Activated CD8-positive, alpha-beta memory T cell treated with anti-CD3 and anti-CD28 coated beads for 24 hours (primary cell): Measurements from ENCODE around the gene ZNF560.
"Not testable (repeated sequence)": the region's sequence is repeated elsewhere in the genome, so short reads cannot be mapped to it uniquely, and the experiment has no call there.

Experiments
- DNase-seq: peaks from one replicate; pipeline ENCODE4 v3.0.0-alpha.2; 2020

Gene ZNF560

DNA sequence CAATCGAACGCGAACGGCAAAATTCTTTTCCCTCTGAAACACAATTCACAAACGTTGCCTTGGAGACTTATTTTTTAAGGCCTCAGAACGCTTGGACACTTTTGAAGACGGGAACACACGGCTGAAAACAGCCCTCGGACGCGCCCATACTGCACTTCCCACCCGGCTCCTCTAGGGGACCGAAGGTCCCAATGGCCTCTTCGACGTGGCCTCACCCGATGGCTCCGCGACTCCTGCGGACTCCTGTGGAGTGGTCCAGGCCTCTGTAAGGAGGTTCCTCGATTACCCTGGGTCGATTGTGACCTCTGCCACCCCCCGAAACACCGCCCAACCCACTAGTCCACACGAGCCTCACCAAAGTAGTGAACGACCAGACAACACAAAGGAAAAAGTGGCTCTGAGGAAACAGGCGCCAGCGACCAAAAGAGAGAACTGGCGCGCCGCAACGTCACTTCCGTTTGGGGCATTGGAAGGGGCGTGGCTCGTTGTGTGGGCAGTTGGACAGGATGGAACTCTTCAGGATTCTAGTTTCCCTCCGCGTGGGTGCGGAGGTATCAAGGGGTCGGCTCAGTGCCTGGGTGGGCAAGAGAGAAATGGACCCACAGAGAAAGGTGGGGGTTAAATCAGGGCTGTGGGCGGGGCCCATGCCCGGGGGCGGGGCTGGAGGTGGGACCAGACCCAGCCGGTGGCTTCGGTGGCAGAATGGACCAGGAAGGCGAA is at the start of gene ZNF560:
TSS of gene ZNF560 (minus strand) at position 434 of the 720 bp plus-strand sequence. CDS start 23,303 bp downstream, outside the sequence.
- DNase-seq, result no peak

DNA sequence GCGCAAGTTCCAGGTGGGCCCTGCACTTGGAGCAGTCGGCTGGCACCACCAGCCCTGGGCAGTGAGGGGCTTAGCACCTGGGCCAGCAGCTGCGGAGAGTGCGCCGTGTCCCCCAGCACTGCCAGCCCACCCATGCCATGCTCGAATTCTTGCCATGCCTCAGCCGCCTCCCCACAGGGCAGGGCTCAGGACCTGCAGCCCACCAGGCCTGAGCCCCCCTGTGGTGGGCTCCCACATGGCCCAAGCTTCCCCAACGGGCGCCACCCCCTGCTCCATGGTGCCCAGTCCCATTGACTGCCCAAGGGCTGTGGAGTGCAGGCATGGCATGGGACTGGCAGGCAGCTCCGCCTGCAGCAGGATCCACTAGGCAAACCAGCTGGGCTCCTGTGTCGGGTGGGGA is 49.5 kb upstream of the ZNF560 start:
- DNase-seq, result no peak

DNA sequence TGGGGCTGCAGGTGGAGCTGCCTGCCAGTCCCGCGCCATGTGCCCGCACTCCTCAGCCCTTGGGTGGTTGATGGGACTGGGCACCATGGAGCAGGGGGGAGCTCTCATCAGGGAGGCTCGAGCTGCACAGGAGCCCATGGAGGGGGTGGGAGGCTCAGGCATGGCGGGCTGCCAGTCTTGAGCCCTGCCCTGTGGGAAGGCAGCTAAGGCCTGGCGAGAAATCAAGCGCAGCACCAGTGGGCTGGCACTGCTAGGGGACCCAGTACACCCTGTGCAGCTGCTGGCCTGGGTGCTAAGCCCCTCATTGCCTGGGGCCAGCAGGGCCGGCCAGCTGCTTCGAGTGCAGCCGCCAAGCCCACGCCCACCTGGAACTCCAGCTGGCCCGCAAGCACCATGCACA is 42.9 kb upstream of the ZNF560 start:
- DNase-seq, result not testable (repeated sequence)

DNA sequence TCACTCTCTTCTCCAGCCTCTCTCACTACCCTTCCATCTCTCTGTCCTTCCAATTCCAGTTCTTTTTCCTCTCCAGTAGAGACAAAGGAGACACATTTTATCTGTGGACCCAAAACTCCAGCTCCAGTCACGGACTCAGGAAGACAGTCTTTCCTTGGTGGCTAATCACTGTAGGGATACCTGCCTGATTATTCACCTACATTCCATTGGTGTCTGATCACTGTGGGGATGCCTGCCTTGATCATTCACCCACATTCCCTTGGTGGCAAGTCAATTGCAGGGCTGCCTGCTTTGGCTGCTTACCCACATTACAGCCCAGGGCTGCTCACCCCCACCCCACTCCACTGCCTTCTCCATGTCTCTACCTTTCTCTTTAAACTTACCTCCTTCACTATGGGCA is 41.5 kb upstream of the ZNF560 start:
- DNase-seq, result not testable (repeated sequence)

DNA sequence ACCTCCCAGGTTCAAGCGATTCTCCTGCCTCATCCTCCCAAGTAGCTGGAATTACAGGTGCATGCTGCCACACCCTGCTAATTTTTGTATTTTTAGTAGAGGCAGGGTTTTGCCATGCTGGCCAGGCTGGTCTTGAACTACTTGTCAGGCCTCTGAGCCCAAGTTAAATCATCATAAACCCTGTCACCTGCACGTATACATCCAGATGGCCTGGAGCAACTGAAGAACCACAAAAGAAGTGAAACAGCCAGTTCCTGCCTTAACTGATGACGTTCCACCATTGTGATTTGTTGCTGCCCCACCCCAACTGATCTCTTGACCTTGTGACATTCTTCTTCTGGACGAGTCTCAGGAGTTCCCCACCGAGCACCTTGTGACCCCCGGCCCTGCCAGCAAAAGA is 40.8 kb upstream of the ZNF560 start:
- DNase-seq, result not testable (repeated sequence)

DNA sequence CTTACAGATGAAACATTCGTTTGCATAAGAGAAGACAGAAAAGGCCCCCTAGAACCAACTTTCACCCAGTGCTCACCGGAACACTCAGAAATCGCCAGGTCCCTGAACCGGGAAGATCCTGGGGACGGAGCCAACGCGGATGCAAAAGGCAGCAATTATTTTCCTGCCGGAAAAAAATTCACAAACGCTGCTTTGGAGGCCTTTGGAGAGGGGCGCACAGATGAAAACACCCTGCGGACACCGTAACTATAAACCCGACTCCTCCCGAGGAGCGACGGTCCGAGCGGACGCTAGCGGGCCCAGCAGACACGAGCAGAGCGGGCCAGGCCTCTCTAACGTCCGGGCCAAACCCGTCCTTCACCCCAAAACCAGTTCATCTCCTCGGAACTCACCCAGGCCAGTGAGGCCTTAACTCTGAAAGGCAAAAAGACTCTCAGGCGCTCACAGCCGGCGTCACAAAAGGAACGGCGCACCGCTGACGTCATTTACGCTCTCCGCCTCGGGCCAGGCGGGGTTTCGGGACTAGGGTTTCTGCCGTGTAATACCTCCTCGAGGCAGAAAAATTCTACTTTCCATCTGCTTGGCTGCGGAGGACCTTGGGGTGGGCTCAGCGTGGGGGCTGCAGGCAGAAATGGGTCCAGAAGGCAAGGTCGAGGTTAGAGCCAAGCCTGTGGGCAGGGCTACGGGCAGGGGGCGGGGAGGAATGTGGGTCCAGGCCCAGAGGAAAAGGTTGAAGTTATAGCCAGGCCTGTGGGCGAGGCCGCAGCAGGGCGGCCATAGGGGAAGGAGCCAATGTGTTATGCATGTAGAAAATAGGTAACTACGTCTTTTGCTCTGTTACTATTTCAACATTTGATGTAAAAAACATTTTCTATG is 40.0 kb upstream of the ZNF560 start, which contains the start of gene ZNF426:
TSS of gene ZNF426 (minus strand) at position 463 of the 876 bp plus-strand sequence. CDS start 2,413 bp downstream, outside the sequence.
- peak; percentile 94 for DNase-seq

DNA sequence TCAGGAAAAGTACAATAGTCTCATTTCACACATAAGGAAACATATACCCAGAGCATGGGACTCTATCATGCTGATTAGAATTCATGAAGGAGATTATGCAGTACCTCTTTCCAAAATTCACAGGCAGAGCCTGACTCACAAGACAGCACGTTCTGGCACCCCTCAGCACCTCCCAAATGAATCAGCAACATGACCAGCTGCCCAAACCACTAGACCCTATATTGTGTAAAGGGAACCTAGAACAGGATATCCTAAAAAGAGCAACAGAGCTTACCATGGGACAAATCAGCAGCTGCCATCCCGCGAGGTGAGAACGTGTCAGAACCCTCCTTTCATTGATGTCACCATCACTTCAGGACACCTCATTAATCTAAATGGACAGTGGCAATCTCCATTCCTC is 37.5 kb upstream of the ZNF560 start:
- no peak for DNase-seq

DNA sequence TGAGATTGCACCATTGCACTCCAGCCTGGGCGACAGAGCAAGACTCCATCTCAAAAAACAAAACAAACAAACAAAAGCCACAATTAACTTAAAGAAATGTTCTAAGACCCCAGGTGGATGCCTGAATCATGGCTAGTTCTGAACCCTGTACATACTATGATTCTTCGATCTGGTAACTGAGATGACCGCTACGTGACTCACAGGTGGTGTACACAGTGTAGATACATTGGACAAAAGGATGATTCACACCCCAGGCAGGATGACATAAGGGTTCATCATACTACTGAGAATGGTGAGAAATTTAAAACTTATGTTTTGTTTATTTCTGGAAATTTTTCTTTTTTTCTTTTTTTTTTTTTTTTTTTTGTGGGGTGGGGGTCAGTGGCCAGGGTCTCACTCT is 33.5 kb upstream of the ZNF560 start:
- no peak for DNase-seq

DNA sequence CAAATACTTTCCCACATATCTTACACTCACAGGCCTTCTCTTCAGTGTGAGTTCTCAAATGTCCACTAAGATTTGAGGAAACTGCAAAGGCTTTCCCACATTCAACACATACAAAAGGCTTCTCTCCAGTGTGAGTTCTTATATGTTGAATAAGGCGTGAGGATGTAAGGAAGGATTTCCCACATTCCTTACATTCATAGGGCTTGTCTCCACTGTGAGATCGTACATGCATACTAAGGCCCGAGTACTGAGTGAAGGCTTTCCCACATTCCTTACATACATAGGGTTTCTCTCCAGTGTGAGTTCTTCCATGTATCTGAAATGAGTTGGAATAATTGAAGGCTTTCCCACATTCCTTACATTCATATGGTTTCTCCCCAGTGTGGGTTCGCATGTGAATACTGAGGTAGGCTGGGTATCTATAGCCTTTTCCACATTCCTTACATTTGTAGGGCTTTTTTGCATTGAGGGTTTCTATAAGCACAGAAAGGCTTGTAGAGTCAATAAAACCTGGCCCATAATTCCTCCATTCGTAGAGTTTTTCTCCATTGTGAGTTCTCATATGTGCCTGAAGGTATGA is 30.4 kb upstream of the ZNF560 start:
- no peak for DNase-seq

DNA sequence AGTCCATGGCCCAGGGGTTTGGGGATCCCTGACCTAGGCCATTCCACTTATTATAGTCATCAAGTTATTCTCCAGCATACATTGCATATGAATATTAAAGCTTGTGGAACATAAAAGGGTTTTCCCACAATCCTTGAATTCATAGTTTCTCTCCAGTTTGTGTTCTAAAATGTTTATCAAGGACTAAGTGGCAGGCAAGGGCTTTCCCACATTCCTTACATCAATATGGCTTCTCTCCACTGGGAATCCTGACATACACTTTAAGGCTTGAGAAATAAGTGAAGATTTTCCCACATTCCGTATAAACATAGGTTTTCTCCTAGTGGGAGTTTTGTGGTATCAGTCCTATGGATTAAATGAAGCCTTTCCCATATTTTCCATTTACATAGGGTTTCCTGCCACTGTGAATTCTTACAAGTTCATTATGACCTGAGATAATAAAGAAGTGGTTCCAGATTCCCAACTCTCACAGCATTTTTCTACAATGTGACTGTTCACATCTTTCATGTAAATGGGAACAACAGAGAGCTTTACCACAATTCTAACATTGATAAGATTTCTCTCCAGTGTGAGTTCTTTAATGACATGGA is 25.6 kb upstream of the ZNF560 start:
- DNase-seq, result no peak

DNA sequence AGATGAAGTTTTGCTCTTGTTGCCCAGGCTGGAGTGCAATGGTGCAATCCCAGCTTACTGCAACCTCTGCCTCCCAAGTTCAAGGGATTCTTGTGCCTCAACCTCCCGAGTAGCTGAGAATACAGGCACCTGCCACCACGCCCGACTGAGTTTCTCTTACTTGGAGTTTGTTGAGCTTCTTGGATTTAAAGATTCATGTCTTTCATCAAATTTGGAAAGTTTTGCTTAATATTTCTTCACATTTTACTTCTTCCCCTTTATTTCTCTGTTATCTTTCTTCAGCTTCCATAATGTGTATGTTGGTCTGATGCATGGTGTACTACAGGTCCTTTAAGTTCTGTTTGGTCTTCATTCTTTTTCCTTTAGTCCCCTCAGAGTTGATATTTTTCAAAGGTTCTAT is 8.9 kb upstream of the ZNF560 start:
- DNase-seq, result no peak

DNA sequence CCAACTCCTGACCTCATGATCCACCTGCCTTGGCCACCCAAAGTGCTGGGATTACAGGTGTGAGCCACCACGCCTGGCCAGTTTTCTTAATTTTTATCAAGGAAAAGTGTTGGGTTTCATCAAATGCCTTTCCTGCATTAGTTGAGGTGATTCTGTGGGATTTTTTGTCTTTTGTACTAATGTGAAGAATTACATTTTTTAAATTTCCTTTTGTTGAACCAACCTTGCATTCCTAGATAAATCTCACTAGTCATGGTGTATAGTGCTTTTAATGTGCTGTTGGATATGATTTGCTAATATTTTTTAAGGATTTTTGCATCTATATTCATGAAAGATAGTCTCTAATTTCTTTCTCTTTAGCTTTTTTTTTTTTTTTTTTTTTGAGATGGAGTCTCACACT is 2.4 kb upstream of the ZNF560 start:
- no peak for DNase-seq

DNA sequence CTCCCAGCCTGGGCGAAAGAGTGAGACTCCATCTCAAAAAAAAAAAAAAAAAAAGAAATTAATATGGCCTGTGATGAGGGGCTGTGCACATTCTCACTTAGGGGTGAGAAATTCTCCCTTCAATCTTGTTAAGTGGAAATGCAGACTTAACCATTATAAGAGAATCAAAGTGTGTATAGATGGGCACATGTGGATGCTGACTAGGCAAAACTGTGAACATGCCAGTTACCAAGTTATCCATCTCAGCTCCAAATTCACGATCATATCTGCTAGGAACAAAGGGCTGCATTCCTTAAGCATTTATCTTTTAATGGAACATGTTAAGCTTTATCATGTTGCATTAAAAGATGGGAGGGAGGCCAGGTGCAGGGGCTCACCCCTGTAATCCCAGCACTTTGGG is 4.3 kb downstream of the ZNF560 start:
- no peak for DNase-seq

DNA sequence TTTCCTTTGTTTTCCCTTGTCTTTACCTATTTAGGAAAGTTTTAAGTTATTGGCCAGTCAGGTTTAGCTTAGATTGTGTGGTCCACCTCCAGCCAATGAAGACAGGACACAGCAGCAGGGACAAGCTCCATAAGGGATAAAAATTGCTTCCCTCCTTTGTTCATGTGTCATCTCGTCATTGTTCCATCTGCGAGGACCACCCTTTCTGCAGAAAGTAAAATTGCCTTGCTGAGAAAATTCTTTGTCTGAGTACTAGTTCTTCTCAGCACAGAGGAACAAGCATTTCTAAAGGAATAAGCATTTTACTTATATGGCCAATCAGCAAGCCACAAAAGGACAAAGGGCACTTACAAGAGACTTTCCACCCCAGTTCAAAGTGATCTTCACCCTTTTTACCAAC is 11.4 kb downstream of the ZNF560 start:
- no peak for DNase-seq

DNA sequence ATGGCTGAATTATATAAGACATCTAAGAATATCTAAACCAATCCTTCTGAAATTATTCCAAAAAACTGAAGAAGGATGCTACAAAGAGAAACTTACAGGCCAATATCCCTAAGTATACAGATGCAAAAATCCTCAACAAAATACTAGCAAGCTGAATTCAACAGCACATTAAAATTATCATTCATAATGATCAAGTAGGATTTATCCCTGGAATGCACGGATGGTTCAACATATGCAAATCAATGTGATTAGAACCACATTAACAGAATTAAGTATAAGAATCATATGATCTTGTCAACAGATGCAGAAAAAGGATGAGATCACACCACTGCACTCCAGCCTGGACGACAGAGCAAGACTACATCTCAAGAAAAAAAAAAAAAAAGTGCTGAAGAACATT is 13.3 kb downstream of the ZNF560 start:
- no peak for DNase-seq

DNA sequence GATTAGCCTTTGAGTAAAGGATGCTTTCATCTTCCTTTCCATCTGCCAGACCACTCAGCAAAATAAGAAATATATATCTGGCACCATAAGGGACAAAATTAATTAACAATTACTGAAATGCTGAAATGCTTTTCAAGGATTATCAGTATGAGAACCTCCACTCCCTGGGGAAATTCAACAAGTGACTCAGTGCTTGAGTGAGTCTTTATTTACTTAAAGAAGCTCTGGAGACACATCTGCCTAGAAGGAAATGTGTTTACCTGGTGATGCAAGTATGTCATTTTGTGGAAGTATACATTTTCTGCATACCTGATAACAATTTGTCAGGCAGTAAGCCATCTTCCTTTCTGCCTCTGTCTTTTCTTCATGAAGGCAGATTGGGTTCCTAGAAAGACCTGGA is 23.4 kb downstream of the ZNF560 start:
- no peak for DNase-seq

DNA sequence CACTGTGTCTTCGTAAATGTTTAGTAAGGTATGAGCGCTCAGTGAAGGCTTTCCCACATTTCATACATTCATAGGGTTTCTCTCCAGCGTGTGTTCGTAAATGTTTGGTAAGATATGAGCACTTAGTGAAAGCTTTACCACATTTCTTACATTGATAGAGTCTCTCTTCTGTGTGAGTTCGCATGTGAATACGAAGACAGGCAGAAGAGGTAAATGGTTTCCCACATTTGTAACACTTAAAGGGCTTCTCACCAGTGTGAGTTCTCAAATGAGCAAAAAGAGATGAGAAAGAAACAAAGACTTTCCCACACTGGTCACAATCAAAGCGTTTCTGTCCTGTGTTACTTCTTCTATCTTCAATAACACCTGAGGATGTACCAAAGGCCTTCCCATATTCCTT is 31.3 kb downstream of the ZNF560 start:
- DNase-seq, result no peak

DNA sequence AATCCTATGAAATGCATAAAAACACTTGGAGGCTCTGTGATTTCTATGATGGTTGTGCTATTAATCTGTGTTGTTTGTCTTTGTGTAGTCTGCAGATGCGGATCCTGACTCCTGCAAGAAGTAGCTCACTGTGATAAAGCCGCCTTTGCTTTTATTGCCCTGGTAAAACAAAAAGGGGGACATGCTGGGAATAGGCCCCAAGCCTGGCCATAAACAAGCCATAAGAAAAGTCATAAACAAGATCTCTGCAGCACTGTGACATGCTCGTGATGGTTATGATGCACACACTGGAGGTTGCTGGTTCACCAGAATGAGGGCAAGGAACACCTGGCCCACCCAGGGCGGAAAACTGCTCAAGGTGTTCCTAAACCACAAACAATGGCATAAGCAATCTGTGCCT is 36.5 kb downstream of the ZNF560 start:
- DNase-seq, result no peak

DNA sequence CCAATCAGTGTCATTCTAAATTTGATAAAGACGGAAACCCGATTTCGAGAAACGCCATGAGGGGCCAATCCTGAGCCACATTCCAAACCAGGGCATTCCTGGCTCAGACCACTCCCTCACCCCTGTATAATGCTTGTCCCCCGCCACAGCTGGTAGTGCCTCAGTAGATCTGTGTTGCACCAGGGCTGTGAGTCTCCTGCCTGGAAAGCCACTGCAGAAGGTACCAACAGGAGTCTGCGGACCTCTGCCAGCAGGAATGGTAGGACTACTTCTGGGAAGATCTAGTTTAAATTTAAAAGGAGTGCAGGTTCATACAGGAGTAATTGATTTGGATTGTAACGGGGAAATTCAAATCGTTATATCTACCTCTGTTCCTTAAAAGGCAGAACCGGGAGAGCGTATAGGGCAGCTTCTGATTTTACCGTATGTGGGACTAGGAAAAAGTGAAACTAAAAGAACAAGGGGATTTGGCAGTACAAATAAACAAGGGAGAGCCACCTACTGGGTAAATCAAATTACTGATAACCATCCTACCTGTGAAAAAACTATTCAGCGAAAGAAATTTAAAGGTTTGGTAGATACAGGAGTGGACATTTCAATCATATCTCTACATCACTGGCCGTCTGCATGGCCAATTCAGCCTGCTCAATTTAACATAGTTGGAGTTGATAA is 42.3 kb downstream of the ZNF560 start:
- DNase-seq, result no peak

DNA sequence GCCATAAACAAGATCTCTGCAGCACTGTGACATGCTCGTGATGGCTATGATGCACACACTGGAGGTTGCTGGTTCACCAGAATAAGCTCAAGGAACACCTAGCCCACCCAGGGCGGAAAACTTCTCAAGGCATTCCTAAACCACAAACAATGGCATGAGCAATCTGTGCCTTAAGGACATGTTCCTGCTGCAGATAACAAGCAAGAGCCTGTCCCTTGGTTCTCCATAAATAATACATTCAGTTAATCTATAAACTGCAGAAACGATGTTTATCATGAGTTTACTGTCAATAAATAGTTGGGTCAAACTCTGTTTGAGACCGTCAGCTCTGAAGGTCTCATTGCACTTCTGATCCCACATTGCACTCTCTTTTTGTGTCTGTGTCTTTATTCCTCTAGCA is 44.5 kb downstream of the ZNF560 start:
- DNase-seq, result no peak

DNA sequence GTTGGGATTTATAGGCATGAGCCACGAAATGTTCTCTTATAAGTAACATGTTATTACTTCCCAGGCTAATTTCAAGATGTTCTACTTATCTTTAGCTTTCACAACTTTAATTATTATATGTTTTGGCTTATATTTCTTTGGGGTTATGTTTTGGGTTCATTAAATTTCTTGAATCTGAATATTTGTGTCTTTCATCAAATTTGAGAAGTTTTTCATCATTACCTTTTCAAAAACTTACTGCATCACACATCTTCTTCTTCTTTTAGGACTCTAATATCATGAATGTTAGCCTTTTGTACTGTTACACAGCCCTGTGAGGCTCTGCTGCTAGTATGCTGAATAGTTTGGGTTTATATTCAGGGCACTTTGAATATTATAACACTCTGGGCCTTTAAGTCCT is 53.4 kb downstream of the ZNF560 start:
- DNase-seq, result no peak

DNA sequence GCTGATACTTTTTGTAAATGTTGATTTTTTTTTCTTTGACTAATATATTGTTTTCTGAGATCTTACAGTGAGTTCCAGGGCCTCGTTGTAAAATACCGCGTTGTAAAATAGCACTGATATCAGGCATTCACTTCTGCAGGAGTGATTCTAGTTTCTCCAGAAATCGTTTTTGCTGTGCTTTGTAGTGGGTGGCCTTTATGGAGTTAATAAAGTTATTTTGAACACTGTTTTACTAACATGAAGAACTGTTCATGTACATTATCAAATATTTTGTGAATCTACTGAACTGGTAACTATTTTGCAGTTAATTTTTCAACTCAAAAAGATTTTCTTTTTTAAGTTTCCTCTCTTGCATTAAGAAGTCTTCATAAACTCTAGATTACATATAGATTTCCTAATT is 62.1 kb downstream of the ZNF560 start:
- no peak for DNase-seq
